Dedifferentiated amniotic fluid mesenchymal stem cell (primary cell): Measurements from ENCODE around the gene RSRP1.
A peak's percentile ranks its signal among the peaks of the same experiment; 100 is the strongest.
"Not testable (repeated sequence)": the region's sequence is repeated elsewhere in the genome, so short reads cannot be mapped to it uniquely, and the experiment has no call there.

ENCODE experiments used
- DNase-seq: peaks from one replicate; pipeline ENCODE4 v3.0.0-alpha.2; 2016; ENCODE audit errors: extremely low spot score

Gene RSRP1

GRCh38 chr1:25247024-25247828 is at the start of gene RSRP1:
Gene RSRP1, minus strand, starts transcription at chr1:25247454. Its CDS starts 491 bp downstream, at chr1:25246963.
- DNase-seq: peak; percentile 97

- DNase-seq: not testable (repeated sequence)
These were observed 49.2 kb upstream of the RSRP1 start for GRCh38 chr1:25296501-25296900.

GRCh38 chr1:25294889-25295826 is 47.9 kb upstream of the RSRP1 start:
- not testable (repeated sequence) for DNase-seq

GRCh38 chr1:25293426-25293825 is 46.2 kb upstream of the RSRP1 start:
- not testable (repeated sequence) for DNase-seq

- DNase-seq: not testable (repeated sequence)
These were observed 42.8 kb upstream of the RSRP1 start for GRCh38 chr1:25290043-25290442.

- DNase-seq: not testable (repeated sequence)
These were observed 41.4 kb upstream of the RSRP1 start for GRCh38 chr1:25288573-25289101.

- DNase-seq: not testable (repeated sequence)
These were observed 39.9 kb upstream of the RSRP1 start for GRCh38 chr1:25287164-25287563.

GRCh38 chr1:25285862-25286261 is 38.6 kb upstream of the RSRP1 start:
- DNase-seq: not testable (repeated sequence)

GRCh38 chr1:25279693-25280111 is 32.4 kb upstream of the RSRP1 start:
- not testable (repeated sequence) for DNase-seq

GRCh38 chr1:25278790-25279189 is 31.5 kb upstream of the RSRP1 start:
- not testable (repeated sequence) for DNase-seq

- not testable (repeated sequence) for DNase-seq
These were observed 31.1 kb upstream of the RSRP1 start for GRCh38 chr1:25278358-25278757.

GRCh38 chr1:25277295-25277694 is 30.0 kb upstream of the RSRP1 start:
- not testable (repeated sequence) for DNase-seq

- DNase-seq: not testable (repeated sequence)
These were observed 28.4 kb upstream of the RSRP1 start for GRCh38 chr1:25275648-25276047.

- not testable (repeated sequence) for DNase-seq
These were observed 25.0 kb upstream of the RSRP1 start, which contains the start of gene RHD for GRCh38 chr1:25272238-25272637. Gene RHD, plus strand, starts transcription at chr1:25272509. Its CDS starts 39 bp downstream, at chr1:25272548.

- DNase-seq: not testable (repeated sequence)
These were observed 21.0 kb upstream of the RSRP1 start for GRCh38 chr1:25268143-25268760.

GRCh38 chr1:25267288-25268142 is 20.3 kb upstream of the RSRP1 start:
- DNase-seq: peak; percentile 49

- DNase-seq: not testable (repeated sequence)
These were observed 19.5 kb upstream of the RSRP1 start for GRCh38 chr1:25266554-25267287.

GRCh38 chr1:25260336-25260735 is 13.1 kb upstream of the RSRP1 start:
- not testable (repeated sequence) for DNase-seq

- DNase-seq: not testable (repeated sequence)
These were observed 12.6 kb upstream of the RSRP1 start for GRCh38 chr1:25259813-25260212.

- no peak for DNase-seq
These were observed 9.9 kb upstream of the RSRP1 start for GRCh38 chr1:25257196-25257595.
